Measurements from ENCODE around the gene LY6G6D. TPM values are rescaled to one million over a fixed set of nuclear protein-coding genes. Genes with fewer than 3 reads are reported as not detected.
A peak's percentile ranks its signal among the peaks of the same experiment; 100 is the strongest.

The LY6G6D gene
- total and polyA plus RNA-seq, 2 donors (not counting 1 experiment from before 2014, with no cell fraction given) = not detected

DNA sequence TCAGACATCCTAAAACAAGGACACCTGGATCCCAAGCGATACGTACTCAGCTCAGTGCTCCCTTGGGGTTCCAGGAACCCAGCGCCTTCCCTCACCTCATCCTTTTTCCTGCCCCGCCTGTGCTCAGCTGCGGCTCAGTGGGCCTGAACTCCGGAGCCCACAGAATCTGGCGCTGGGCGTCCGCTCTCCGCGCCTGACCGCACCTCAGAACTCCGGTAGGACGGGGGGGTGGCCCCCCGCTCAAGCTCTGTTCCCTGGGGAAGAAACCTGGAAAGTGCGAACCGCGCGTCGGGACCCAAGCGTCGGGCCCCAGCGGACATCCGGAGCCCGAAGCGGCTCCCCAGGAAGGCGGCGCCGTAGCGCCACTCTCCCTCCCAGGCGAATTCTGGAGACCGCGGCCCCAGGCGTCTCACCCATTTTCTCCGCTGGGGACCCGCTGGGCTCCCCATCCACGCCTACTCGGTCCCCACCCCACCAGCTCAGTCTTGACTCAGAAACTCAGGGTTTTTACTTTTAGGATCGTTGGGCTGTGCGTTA, 33.9 kb upstream of the LY6G6D start:
- Histone ChIP-seq H3K4me1 (ENCODE audit: control insufficient read depth, extremely low read depth, insufficient read depth, low read length) (peaks cover 12% of the 10 kb centered on the region), H3K27me3 (ENCODE audit: control insufficient read depth, insufficient read depth, low read length) (no peaks in the 10 kb centered on the region), H3K27ac (ENCODE audit: insufficient read depth, low read length) (peak overlapping the region; percentile 80), H3K4me2 (ENCODE audit: extremely low read depth, insufficient read depth, low read length) (peak overlapping the region; percentile 97), H3K9ac (ENCODE audit: insufficient read depth, low read length) (peak overlapping the region; percentile 71), H3K36me3 (ENCODE audit: control insufficient read depth, insufficient read depth, low read length) (peaks cover 2% of the 10 kb centered on the region), H3K9me3 (ENCODE audit: control insufficient read depth, insufficient read depth, low read depth, low read length) (no peaks in the 10 kb centered on the region), H4K20me1 (ENCODE audit: control insufficient read depth, extremely low read depth, insufficient read depth, low read length) (no peaks in the 10 kb centered on the region), H3K4me3 (replicated peaks in 1 of 4; ENCODE audit: control extremely low read depth in 1 of 4, insufficient read depth in 1 of 4, low read depth in 3 of 4, low read length in 4 of 4) (peak overlapping the region; percentile 43 to 58 (median 57)), H3K79me2 (ENCODE audit: control insufficient read depth, insufficient read depth, low read length) (no peaks in the 10 kb centered on the region), H2AFZ (ENCODE audit: low read length) (peak overlapping the region; percentile 78)
- DNase-seq (ENCODE audit: low read depth in 2 of 2) = peak; percentile 34 to 41
- no peak for TF ChIP-seq EZH2 (IDR thresholded peaks at IDR 0.05; ENCODE audit: low read length, missing control alignments)
- TF ChIP-seq, protein P1, sequence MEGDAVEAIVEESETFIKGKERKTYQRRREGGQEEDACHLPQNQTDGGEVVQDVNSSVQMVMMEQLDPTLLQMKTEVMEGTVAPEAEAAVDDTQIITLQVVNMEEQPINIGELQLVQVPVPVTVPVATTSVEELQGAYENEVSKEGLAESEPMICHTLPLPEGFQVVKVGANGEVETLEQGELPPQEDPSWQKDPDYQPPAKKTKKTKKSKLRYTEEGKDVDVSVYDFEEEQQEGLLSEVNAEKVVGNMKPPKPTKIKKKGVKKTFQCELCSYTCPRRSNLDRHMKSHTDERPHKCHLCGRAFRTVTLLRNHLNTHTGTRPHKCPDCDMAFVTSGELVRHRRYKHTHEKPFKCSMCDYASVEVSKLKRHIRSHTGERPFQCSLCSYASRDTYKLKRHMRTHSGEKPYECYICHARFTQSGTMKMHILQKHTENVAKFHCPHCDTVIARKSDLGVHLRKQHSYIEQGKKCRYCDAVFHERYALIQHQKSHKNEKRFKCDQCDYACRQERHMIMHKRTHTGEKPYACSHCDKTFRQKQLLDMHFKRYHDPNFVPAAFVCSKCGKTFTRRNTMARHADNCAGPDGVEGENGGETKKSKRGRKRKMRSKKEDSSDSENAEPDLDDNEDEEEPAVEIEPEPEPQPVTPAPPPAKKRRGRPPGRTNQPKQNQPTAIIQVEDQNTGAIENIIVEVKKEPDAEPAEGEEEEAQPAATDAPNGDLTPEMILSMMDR (conservative IDR thresholded peaks at IDR 0.05 in 1 of 2, IDR thresholded peaks at IDR 0.05 in 1 of 2; ENCODE audit: low read depth in 1 of 2, low read length in 2 of 2) = peak in 1 of 2 donors; percentile 13

DNA sequence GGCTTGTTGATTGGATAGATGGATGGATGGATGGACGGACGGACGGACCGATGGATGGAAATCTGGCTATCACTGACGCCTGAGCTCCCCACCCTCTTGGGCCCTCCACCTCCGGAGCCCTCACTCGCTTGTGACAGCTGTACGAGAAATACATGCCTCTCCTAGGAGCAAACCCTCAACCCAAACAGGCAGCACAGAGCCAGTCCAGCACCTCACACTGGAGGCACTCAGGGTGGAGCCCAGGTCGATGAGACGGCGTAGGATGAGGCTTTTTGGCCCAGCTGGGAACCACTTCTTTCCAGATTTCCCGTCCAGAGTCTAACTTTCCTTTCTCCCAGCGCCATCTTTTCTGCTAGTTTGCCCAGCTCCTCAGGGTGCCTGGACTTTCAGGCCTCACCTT, 31.6 kb upstream of the LY6G6D start:
- Histone ChIP-seq H2AFZ (ENCODE audit: low read length) (no peak overlapping the region), H3K79me2 (ENCODE audit: control insufficient read depth, insufficient read depth, low read length) (no peaks in the 10 kb centered on the region), H3K36me3 (ENCODE audit: control insufficient read depth, insufficient read depth, low read length) (peaks cover 14% of the 10 kb centered on the region), H3K4me2 (ENCODE audit: extremely low read depth, insufficient read depth, low read length) (no peak overlapping the region), H3K4me3 (replicated peaks in 1 of 4; ENCODE audit: control extremely low read depth in 1 of 4, insufficient read depth in 1 of 4, low read depth in 3 of 4, low read length in 4 of 4) (no peak overlapping the region), H3K27ac (ENCODE audit: insufficient read depth, low read length) (no peak overlapping the region), H3K4me1 (ENCODE audit: control insufficient read depth, extremely low read depth, insufficient read depth, low read length) (peaks cover 12% of the 10 kb centered on the region), H4K20me1 (ENCODE audit: control insufficient read depth, extremely low read depth, insufficient read depth, low read length) (no peaks in the 10 kb centered on the region), H3K9me3 (ENCODE audit: control insufficient read depth, insufficient read depth, low read depth, low read length) (no peaks in the 10 kb centered on the region), H3K9ac (ENCODE audit: insufficient read depth, low read length) (no peak overlapping the region), H3K27me3 (ENCODE audit: control insufficient read depth, insufficient read depth, low read length) (no peaks in the 10 kb centered on the region)
- no peak for DNase-seq (ENCODE audit: low read depth in 2 of 2)
- TF ChIP-seq, protein P1 (conservative IDR thresholded peaks at IDR 0.05 in 1 of 2, IDR thresholded peaks at IDR 0.05 in 1 of 2; ENCODE audit: low read depth in 1 of 2, low read length in 2 of 2) = no peak
- TF ChIP-seq EZH2 (IDR thresholded peaks at IDR 0.05; ENCODE audit: low read length, missing control alignments) = no peak

GRCh38 chr6:31686483-31686882, 28.7 kb upstream of the LY6G6D start:
- H4K20me1 ChIP-seq (ENCODE audit: control insufficient read depth, extremely low read depth, insufficient read depth, low read length) = no peaks in the 10 kb centered on the region
- no peak overlapping the region for H2AFZ ChIP-seq (ENCODE audit: low read length)
- no peaks in the 10 kb centered on the region for H3K9me3 ChIP-seq (ENCODE audit: control insufficient read depth, insufficient read depth, low read depth, low read length)
- no peak for TF ChIP-seq EZH2 (IDR thresholded peaks at IDR 0.05; ENCODE audit: low read length, missing control alignments)
- TF ChIP-seq, protein P1 (conservative IDR thresholded peaks at IDR 0.05 in 1 of 2, IDR thresholded peaks at IDR 0.05 in 1 of 2; ENCODE audit: low read depth in 1 of 2, low read length in 2 of 2) = no peak
- H3K4me2 ChIP-seq (ENCODE audit: extremely low read depth, insufficient read depth, low read length) = no peak overlapping the region
- no peaks in the 10 kb centered on the region for H3K27me3 ChIP-seq (ENCODE audit: control insufficient read depth, insufficient read depth, low read length)
- H3K9ac ChIP-seq (ENCODE audit: insufficient read depth, low read length) = no peak overlapping the region
- no peak overlapping the region for H3K27ac ChIP-seq (ENCODE audit: insufficient read depth, low read length)
- peaks cover 3% of the 10 kb centered on the region for H3K4me1 ChIP-seq (ENCODE audit: control insufficient read depth, extremely low read depth, insufficient read depth, low read length)
- DNase-seq (ENCODE audit: low read depth in 2 of 2) = no peak
- peaks cover 26% of the 10 kb centered on the region for H3K36me3 ChIP-seq (ENCODE audit: control insufficient read depth, insufficient read depth, low read length)
- no peak overlapping the region for H3K4me3 ChIP-seq (replicated peaks in 1 of 4; ENCODE audit: control extremely low read depth in 1 of 4, insufficient read depth in 1 of 4, low read depth in 3 of 4, low read length in 4 of 4)
- H3K79me2 ChIP-seq (ENCODE audit: control insufficient read depth, insufficient read depth, low read length) = no peaks in the 10 kb centered on the region

Measured in fibroblast of lung (primary cell).